Prostate gland (tissue), 2 donors: ENCODE data around the gene MORN3.

Experiments
- POLR2A ChIP-seq: fragments of 450-650 bp; IDR thresholded peaks from one replicate; pipeline ENCODE4 v1.6.1; 2016; ENCODE audit warnings: antibody characterized with exemption, mild to moderate bottlenecking
- POLR2AphosphoS5 ChIP-seq: sonication (generic); formaldehyde crosslinking; IDR thresholded peaks from one replicate; pipeline ENCODE4 v1.6.1; 2017; ENCODE audit warnings: antibody characterized with exemption
- TF ChIP-seq, protein P1 (sequence below), 4 experiments: fragments of 200-600 bp in 2 of 4; fragments of 450-650 bp in 2 of 4; sonication (generic) in 2 of 4; IDR thresholded peaks; 1 replicate in 3 of 4; 2 replicates in 1 of 4; pipeline ENCODE4 v1.5.1; 2016 to 2019; ENCODE audit warnings: antibody characterized with exemption in 4 of 4, mild to moderate bottlenecking in 2 of 4, moderate library complexity in 2 of 4

DNA sequence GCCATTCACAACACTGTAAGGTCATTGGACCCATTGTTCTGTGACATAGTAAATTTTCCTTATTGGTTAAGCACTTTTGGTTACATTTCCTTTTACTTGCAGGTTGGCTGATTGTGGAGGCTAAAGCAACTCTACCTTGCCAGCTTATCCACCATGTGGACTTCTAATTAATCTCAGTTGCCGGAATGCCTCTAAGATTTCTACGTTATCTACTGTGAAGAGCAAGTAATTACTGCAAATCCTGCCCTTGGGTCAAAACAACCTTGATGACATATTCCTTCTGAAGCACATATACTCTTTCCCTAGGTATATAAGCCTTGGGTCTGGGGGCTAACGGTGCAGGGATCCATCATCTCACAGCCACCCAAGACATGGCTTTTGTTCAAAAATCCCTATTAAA, 19.5 kb upstream of the MORN3 start:
- TF ChIP-seq, protein P1, sequence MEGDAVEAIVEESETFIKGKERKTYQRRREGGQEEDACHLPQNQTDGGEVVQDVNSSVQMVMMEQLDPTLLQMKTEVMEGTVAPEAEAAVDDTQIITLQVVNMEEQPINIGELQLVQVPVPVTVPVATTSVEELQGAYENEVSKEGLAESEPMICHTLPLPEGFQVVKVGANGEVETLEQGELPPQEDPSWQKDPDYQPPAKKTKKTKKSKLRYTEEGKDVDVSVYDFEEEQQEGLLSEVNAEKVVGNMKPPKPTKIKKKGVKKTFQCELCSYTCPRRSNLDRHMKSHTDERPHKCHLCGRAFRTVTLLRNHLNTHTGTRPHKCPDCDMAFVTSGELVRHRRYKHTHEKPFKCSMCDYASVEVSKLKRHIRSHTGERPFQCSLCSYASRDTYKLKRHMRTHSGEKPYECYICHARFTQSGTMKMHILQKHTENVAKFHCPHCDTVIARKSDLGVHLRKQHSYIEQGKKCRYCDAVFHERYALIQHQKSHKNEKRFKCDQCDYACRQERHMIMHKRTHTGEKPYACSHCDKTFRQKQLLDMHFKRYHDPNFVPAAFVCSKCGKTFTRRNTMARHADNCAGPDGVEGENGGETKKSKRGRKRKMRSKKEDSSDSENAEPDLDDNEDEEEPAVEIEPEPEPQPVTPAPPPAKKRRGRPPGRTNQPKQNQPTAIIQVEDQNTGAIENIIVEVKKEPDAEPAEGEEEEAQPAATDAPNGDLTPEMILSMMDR (IDR thresholded peaks at IDR 0.05): no peak
- TF ChIP-seq POLR2AphosphoS5 (no peak), POLR2A (no peak)
